A549 (cell line): ENCODE measurements around the gene HES3. TPM values are rescaled to one million over a fixed set of nuclear protein-coding genes. Genes with fewer than 3 reads are reported as not detected.
"Not testable (repeated sequence)": the region's sequence is repeated elsewhere in the genome, so short reads cannot be mapped to it uniquely, and the experiment has no call there.

Source experiments
- ATAC-seq, 2 experiments: fragments of 200-7000 bp in 1 of 2; fragments of >200 bp in 1 of 2; cut with Nextera tagmentation in 1 of 2; cut with Tn5 transposase in 1 of 2; 3 replicates each; pipeline versions ENCODE4 v1.8.0 to v1.9.1; 2018 to 2020; ENCODE audit warnings: mild to moderate bottlenecking in 1 of 2, moderate library complexity in 1 of 2
- CTCF ChIA-PET: fragments of 300-600 bp; sonication (Branson Sonifier 250); formaldehyde crosslinking; extraction: SDS; loops from one replicate; lab custom pipeline; 2021; ENCODE audit warnings: antibody characterized with exemption, inconsistent platforms; lab: Yijun Ruan, JAX
- POLR2A ChIA-PET: fragments of 350-600 bp; formaldehyde crosslinking; extraction: SDS; loops from one replicate; lab custom pipeline; 2021; ENCODE audit warnings: antibody characterized with exemption, inconsistent platforms; lab: Yijun Ruan, JAX
- DNase-seq, 2 experiments: peaks; one replicate each; pipeline versions ENCODE4 v3.0.0 to v3.0.0-alpha.2; 2011 to 2016; ENCODE audit warnings: low read depth in 1 of 2, low spot score in 1 of 2
- FAIRE-seq: peaks from 2 replicates; lab custom pipeline; 2011; peaks lifted over from hg19 to GRCh38; lab: Jason Lieb, UNC
- H3K27ac ChIP-seq, 2 experiments: fragments of >200 bp; sonication (Bioruptor Twin); formaldehyde crosslinking; 3 replicates each; pipeline ENCODE4 v1.5.1; 2016 to 2017
- H3K4me1 ChIP-seq: fragments of >200 bp; sonication (Bioruptor Twin); formaldehyde crosslinking; 3 replicates; pipeline ENCODE4 v1.6.1; 2016
- H3K4me2 ChIP-seq: fragments of >200 bp; sonication (Bioruptor Twin); formaldehyde crosslinking; 3 replicates; pipeline ENCODE4 v1.6.1; 2016
- H3K4me3 ChIP-seq: fragments of >200 bp; sonication (Bioruptor Twin); formaldehyde crosslinking; 3 replicates; pipeline ENCODE4 v1.5.1; 2016
- H3K9me3 ChIP-seq: fragments of >200 bp; sonication (Bioruptor Twin); formaldehyde crosslinking; 3 replicates; pipeline ENCODE4 v1.6.1; 2016
- BHLHE40 ChIP-seq: IDR thresholded peaks from 2 replicates; pipeline ENCODE4 v1.6.1; 2012; ENCODE audit warnings: low read depth, low read length, inconsistent platforms
- CBX8 ChIP-seq: fragments of 200-600 bp; sonication (generic); IDR thresholded peaks from 2 replicates; pipeline ENCODE4 v1.6.1; 2016
- CHD2 ChIP-seq: fragments of 150-350 bp; IDR thresholded peaks from 2 replicates; pipeline ENCODE4 v1.6.1; 2014; ENCODE audit warnings: low read length; ENCODE audit not compliant: partially characterized antibody
- EHMT2 ChIP-seq: fragments of 200-600 bp; sonication (generic); IDR thresholded peaks from 2 replicates; pipeline ENCODE4 v1.6.1; 2016; ENCODE audit warnings: antibody characterized with exemption, low read depth, mild to moderate bottlenecking, moderate library complexity
- EP300 ChIP-seq, 2 experiments: fragments of >200 bp; sonication (Bioruptor Twin); formaldehyde crosslinking; IDR thresholded peaks; 2 replicates in 1 of 2; 3 replicates in 1 of 2; pipeline ENCODE4 v1.6.1; 2016 to 2017
- FOSL2 ChIP-seq, 2 experiments: fragments of 450-650 bp in 1 of 2; fragments of >200 bp in 1 of 2; sonication (Bioruptor Twin) in 1 of 2; formaldehyde crosslinking; IDR thresholded peaks; 2 replicates each; pipeline versions ENCODE4 v1.5.0 to v1.6.1; 2016 to 2020; ENCODE audit warnings: mild to moderate bottlenecking in 1 of 2, moderate library complexity in 1 of 2
- FOXS1 ChIP-seq: fragments of 250-450 bp; sonication (Bioruptor Pico); IDR thresholded peaks from 2 replicates; pipeline ENCODE4 v1.5.0; 2020; ENCODE audit warnings: mild to moderate bottlenecking, moderate library complexity
- HOXB13 ChIP-seq: fragments of 250-450 bp; sonication (Bioruptor Pico); IDR thresholded peaks from 2 replicates; pipeline ENCODE4 v1.5.0; 2020; ENCODE audit warnings: low read depth, mild to moderate bottlenecking, moderate library complexity
- KDM1A ChIP-seq: fragments of 200-600 bp; sonication (generic); IDR thresholded peaks from 2 replicates; pipeline ENCODE4 v1.6.1; 2016; ENCODE audit warnings: low read depth, mild to moderate bottlenecking
- MAFK ChIP-seq: fragments of 450-650 bp; IDR thresholded peaks from 2 replicates; pipeline ENCODE4 v1.6.1; 2014; ENCODE audit not compliant: partially characterized antibody
- MAZ ChIP-seq: fragments of 150-350 bp; IDR thresholded peaks from 2 replicates; pipeline ENCODE4 v1.6.1; 2014; ENCODE audit warnings: antibody characterized with exemption, low read depth, low read length, borderline replicate concordance
- MYC ChIP-seq: IDR thresholded peaks from 2 replicates; pipeline ENCODE4 v1.6.1; 2012; ENCODE audit warnings: mild to moderate bottlenecking, inconsistent platforms, low read length, improper control_type of control experiment, borderline replicate concordance
- NFE2L2 ChIP-seq: fragments of 150-350 bp; conservative IDR thresholded peaks from 2 replicates; pipeline ENCODE4 v1.6.1; 2014; ENCODE audit warnings: low read length
- NR3C1 ChIP-seq: fragments of >200 bp; sonication (Bioruptor Twin); formaldehyde crosslinking; IDR thresholded peaks from 3 replicates; pipeline ENCODE4 v1.6.1; 2017
- POLR2AphosphoS2 ChIP-seq: conservative IDR thresholded peaks from 2 replicates; pipeline ENCODE4 v1.6.1; 2012; ENCODE audit warnings: low read length, improper control_type of control experiment, inconsistent platforms
- RFX5 ChIP-seq: fragments of 450-650 bp; IDR thresholded peaks from 2 replicates; pipeline ENCODE4 v1.7.1; 2014; ENCODE audit warnings: antibody characterized with exemption, mild to moderate bottlenecking, moderate library complexity
- SREBF2 ChIP-seq: fragments of 450-650 bp; IDR thresholded peaks from 2 replicates; pipeline ENCODE4 v1.6.1; 2014; ENCODE audit warnings: mild to moderate bottlenecking, moderate library complexity
- TFCP2L1 ChIP-seq: fragments of 250-450 bp; sonication (Bioruptor Pico); IDR thresholded peaks from 2 replicates; pipeline ENCODE4 v1.5.0; 2021; ENCODE audit warnings: mild to moderate bottlenecking
- ZC3H11A ChIP-seq: fragments of 450-650 bp; IDR thresholded peaks from 2 replicates; pipeline ENCODE4 v1.6.1; 2014; ENCODE audit warnings: antibody characterized with exemption, mild to moderate bottlenecking
- WGBS: methylation state at CpG from one replicate; pipeline ENCODE4 v1.1.6; 2017; ENCODE audit errors: missing lambda C conversion rate; 5-methylcytosine and 5-hydroxymethylcytosine counted together
- polyA plus RNA-seq, 4 experiments: library from polyadenylated mRNA; depleted of rRNA in 3 of 4; stranded (reverse); fragments of >200 nt; fragmentation: RNase III in 1 of 4; extraction: RNeasy Plus Mini Kit Qiagen cat#74134 plus additional on column Dnase treatment in 1 of 4; gene quantifications; 2 replicates in 3 of 4; 3 replicates in 1 of 4; pipeline ENCODE4 v1.2.3, GENCODE V29; 2011 to 2017
- TF ChIP-seq, protein P1 (sequence below): fragments of >200 bp; sonication (Bioruptor Twin); formaldehyde crosslinking; IDR thresholded peaks from 3 replicates; pipeline ENCODE4 v1.6.1; 2016

HES3 gene
- polyA plus RNA-seq, 2 of the 4 experiments (the other 2 are of a cell fraction), result not detected

- POLR2A ChIA-PET, result no interaction called here
Measured at GRCh38 chr1:6211731-6212130, 32.2 kb upstream of the HES3 start.

GRCh38 chr1:6212193-6212959 is 31.6 kb upstream of the HES3 start:
- Histone ChIP-seq H3K27ac (no peak overlapping the region), H3K4me2 (no peak overlapping the region)
- 97% methylated on average over 20 of the region's 20 CpGs for WGBS
- ATAC-seq (no peak), FAIRE-seq (no peak)
- CTCF ChIA-PET, result interaction anchor here (0.7 to 0.9 kb wide), 2 partner anchors 10 to 159 kb away, joined by 3 read pairs; no protein-coding TSS in a partner anchor
- POLR2A ChIA-PET, result no interaction called here
- no peak for TF ChIP-seq BHLHE40
- TF ChIP-seq NFE2L2, result no peak
- TF ChIP-seq HOXB13 (CRISPR knock-in tag), result no peak
- TF ChIP-seq MYC, result no peak
- TF ChIP-seq FOSL2 (IDR thresholded peaks at IDR 0.05), result no peak
- no peak for TF ChIP-seq FOSL2 (CRISPR knock-in tag; IDR thresholded peaks at IDR 0.05)
- no peak for TF ChIP-seq KDM1A
- no peak for TF ChIP-seq RFX5
- no peak for TF ChIP-seq POLR2AphosphoS2
- no peak for TF ChIP-seq CBX8
- no peak for TF ChIP-seq SREBF2
- TF ChIP-seq FOXS1, result no peak
- no peak for TF ChIP-seq CHD2
- TF ChIP-seq TFCP2L1, result no peak
- TF ChIP-seq EP300 (IDR thresholded peaks at IDR 0.05), result no peak
- no peak for TF ChIP-seq EHMT2
- TF ChIP-seq, protein P1, sequence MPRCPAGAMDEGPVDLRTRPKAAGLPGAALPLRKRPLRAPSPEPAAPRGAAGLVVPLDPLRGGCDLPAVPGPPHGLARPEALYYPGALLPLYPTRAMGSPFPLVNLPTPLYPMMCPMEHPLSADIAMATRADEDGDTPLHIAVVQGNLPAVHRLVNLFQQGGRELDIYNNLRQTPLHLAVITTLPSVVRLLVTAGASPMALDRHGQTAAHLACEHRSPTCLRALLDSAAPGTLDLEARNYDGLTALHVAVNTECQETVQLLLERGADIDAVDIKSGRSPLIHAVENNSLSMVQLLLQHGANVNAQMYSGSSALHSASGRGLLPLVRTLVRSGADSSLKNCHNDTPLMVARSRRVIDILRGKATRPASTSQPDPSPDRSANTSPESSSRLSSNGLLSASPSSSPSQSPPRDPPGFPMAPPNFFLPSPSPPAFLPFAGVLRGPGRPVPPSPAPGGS, result no peak
- no peak for TF ChIP-seq MAZ
- TF ChIP-seq, all 56 proteins: peak for 0
- Histone ChIP-seq H3K9me3 (no peaks in the 10 kb centered on the region), H3K4me1 (peaks cover 3% of the 10 kb centered on the region), H3K4me3 (no peak overlapping the region)
- DNase-seq, result no peak

More at GRCh38 chr1:6211731-6212130, 32.2 kb upstream of the HES3 start:
- Histone ChIP-seq H3K4me3 (no peak overlapping the region), H3K4me1 (peaks cover 9% of the 10 kb centered on the region), H3K9me3 (no peaks in the 10 kb centered on the region), H3K27ac (no peak overlapping the region), H3K4me2 (no peak overlapping the region)
- ATAC-seq, result no peak
- CTCF ChIA-PET, result no interaction called here
- DNase-seq, result no peak
- WGBS, result no CpG with 5 or more reads among the region's 16 CpGs
- TF ChIP-seq RFX5 (no peak), NR3C1 (no peak)
- no peak for FAIRE-seq

- FAIRE-seq (no peak), DNase-seq (no peak), ATAC-seq (0 out of 6 replicates have a peak, but pooled peaks of 1 of the 2 experiments have one; percentile 23)
- H3K9me3 ChIP-seq, result no peaks in the 10 kb centered on the region
- ChIA-PET POLR2A (interaction anchor here (0.6 kb wide), 1 partner anchor 358 kb away, joined by 3 read pairs; no protein-coding TSS in a partner anchor), CTCF (no interaction called here)
- TF ChIP-seq SREBF2, result no peak
- TF ChIP-seq TFCP2L1, result no peak
- no peak for TF ChIP-seq KDM1A
- no peak for TF ChIP-seq FOSL2 (IDR thresholded peaks at IDR 0.05)
- TF ChIP-seq FOSL2 (CRISPR knock-in tag; IDR thresholded peaks at IDR 0.05), result no peak
- TF ChIP-seq MAFK, result peak; percentile 40
- no peak for TF ChIP-seq EHMT2
- no peak for TF ChIP-seq ZC3H11A
- no peak overlapping the region for H3K27ac ChIP-seq
- WGBS, result 93% methylated on average over 16 of the region's 16 CpGs
- H3K4me2 ChIP-seq, result no peak overlapping the region
- no peak overlapping the region for H3K4me3 ChIP-seq
- H3K4me1 ChIP-seq, result no peaks in the 10 kb centered on the region
Measured at GRCh38 chr1:6218375-6219164, 25.4 kb upstream of the HES3 start.

DNA sequence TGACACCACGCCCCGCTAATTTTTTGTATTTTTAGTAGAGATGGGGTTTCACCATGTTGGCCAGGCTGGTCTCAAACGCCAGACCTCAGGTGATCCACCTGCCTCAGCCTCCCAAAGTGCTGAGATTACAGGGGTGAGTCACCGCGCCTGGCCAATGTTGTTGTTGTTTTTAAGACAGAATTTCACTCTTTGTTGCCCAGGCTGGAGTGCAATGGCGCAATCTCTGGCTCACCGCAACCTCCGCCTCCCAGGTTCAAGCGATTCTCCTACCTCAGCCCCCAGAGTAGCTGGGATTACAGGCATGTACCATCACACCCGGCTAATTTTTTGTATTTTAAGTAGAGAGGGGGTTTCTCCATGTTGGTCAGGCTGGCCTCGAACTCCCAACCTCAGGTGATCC is 24.3 kb upstream of the HES3 start:
- POLR2A ChIA-PET, H3K4me3 ChIP-seq, ATAC-seq, H3K9me3 ChIP-seq, H3K4me2 ChIP-seq, FAIRE-seq, DNase-seq, H3K4me1 ChIP-seq, H3K27ac ChIP-seq: not testable (repeated sequence)
- WGBS, result 91% methylated on average over 9 of the region's 11 CpGs
- CTCF ChIA-PET, result interaction anchor here (1.7 to 2.0 kb wide), 2 partner anchors 15 to 17 kb away, joined by 4 to 6 read pairs; no protein-coding TSS in a partner anchor
